Activated T-cell treated with anti-CD3 and anti-CD28 coated beads, Interleukin-2, amount 50 U/mL, for 72 hours (primary cell): ENCODE results near the gene ARL3. TPM values are rescaled to one million over a fixed set of nuclear protein-coding genes. Genes with fewer than 3 reads are reported as not detected.
A peak's percentile ranks its signal among the peaks of the same experiment; 100 is the strongest.

Source experiments
- ATAC-seq, 2 donors: fragments of 150-1000 bp; cut with Tn5 transposase; replicated peaks in 1 of 2; 2 replicates each; pipeline ENCODE4 v1.10.0; 2021; ENCODE audit warnings: moderate library complexity in 2 of 2, mild to moderate bottlenecking in 1 of 2
- DNase-seq, 2 donors: peaks; one replicate each; pipeline ENCODE4 v3.0.0; 2021 to 2022; ENCODE audit warnings: mixed read lengths in 1 of 2
- H3K27ac Mint-ChIP-seq: one replicate; pipeline ENCODE4 v1.8.0; 2022; ENCODE audit warnings: mild to moderate bottlenecking, moderate library complexity, mixed read lengths
- H3K27me3 Mint-ChIP-seq: one replicate; pipeline ENCODE4 v1.8.0; 2022; ENCODE audit warnings: low read depth, mixed read lengths
- H3K36me3 Mint-ChIP-seq, 2 donors: one replicate each; pipeline ENCODE4 v1.8.0; 2022; ENCODE audit warnings: mixed read lengths in 2 of 2, mild to moderate bottlenecking in 1 of 2; ENCODE audit not compliant: insufficient read depth in 2 of 2
- H3K4me1 Mint-ChIP-seq: one replicate; pipeline ENCODE4 v1.8.0; 2022; ENCODE audit warnings: low read depth, mixed read lengths
- H3K4me3 Mint-ChIP-seq, 2 donors: one replicate each; pipeline ENCODE4 v1.8.0; 2022; ENCODE audit warnings: mild to moderate bottlenecking in 2 of 2, mixed read lengths in 2 of 2, moderate library complexity in 2 of 2
- H3K9me3 Mint-ChIP-seq, 2 donors: one replicate each; pipeline ENCODE4 v1.8.0; 2022; ENCODE audit warnings: mixed read lengths in 2 of 2
- total RNA-seq, 2 donors: library from RNA; stranded (reverse); gene quantifications; one replicate each; pipeline ENCODE4 v1.2.3, GENCODE V29; 2022

The ARL3 gene
- total RNA-seq, 2 donors from 2014 or later, result 8.0 to 8.7 TPM

DNA sequence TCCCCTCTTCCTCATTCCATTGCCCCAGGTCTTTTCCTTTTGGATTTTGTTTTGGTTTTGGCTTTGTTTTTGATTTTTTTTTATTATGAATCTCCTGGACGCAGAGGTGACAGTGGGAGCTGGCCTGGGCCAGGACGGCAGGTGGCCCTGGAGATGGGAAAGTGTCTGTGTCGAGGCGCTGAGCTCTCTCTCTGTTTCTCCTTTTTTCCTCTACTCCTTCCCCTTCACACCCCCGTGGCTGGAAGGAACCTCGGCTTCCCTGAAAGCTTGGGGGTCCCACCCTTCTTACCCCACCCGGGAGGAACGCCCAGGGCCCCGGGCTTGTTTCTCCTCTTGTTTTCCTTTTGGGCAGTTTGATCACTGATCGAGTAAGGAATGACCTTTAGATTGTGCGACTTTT, 56.7 kb downstream of the ARL3 start:
- H3K4me1 Mint-ChIP-seq, result peaks cover 67% of the 10 kb centered on the region
- H3K4me3 Mint-ChIP-seq, result no peak overlapping the region
- no peak for DNase-seq
- no peak for ATAC-seq
- no peaks in the 10 kb centered on the region for H3K27me3 Mint-ChIP-seq
- no peaks in the 10 kb centered on the region for H3K9me3 Mint-ChIP-seq
- no peak overlapping the region for H3K27ac Mint-ChIP-seq
- peaks cover 10 to 19% of the 10 kb centered on the region in 2 donors for H3K36me3 Mint-ChIP-seq

DNA sequence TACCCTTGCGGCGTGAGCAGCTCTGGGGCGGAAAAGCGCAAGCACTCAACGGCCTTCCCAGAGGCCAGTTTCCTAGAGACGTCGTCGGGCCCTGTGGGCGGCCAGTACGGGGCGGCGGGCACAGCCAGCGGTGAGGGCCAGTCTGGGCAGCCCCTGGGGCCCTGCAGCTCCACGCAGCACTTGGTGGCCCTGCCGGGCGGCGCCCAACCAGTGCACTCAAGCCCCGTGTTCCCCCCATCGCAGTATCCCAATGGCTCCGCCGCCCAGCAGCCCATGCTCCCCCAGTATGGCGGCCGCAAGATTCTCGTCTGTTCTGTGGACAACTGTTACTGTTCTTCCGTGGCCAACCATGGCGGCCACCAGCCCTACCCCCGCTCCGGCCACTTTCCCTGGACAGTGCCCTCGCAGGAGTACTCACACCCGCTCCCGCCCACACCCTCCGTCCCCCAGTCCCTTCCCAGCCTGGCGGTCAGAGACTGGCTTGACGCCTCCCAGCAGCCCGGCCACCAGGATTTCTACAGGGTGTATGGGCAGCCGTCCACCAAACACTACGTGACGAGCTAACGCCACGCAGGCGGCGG, 57.3 kb downstream of the ARL3 start:
- Mint-ChIP-seq H3K36me3 (peaks cover 11 to 19% of the 10 kb centered on the region in 2 donors), H3K9me3 (no peaks in the 10 kb centered on the region)

DNA sequence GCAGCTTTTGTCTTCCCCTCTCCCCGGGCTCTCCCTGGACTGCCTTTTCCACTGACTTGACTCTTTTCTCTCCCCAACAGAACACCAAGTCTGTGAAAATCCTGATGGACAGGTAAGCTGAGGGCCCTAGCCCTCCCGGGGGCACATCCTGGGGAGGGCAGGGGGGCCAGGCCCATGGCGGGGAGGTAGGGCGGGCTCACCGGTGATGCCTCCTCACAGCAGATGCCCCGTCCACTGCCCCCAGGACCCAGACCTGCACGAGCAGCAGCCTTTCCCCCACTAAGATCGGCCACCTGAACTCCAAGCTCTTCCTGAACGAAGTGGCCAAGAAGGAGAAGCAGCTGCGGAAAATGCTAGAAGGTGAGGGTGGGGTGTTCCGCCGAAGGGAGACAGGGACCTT, 58.2 kb downstream of the ARL3 start:
- Mint-ChIP-seq H3K27ac (no peak overlapping the region), H3K27me3 (no peaks in the 10 kb centered on the region), H3K36me3 (peaks cover 11 to 19% of the 10 kb centered on the region in 2 donors), H3K4me1 (peaks cover 67% of the 10 kb centered on the region), H3K4me3 (no peak overlapping the region), H3K9me3 (no peaks in the 10 kb centered on the region)
- DNase-seq, result no peak
- no peak for ATAC-seq

More for the DNA sequence above, 57.3 kb downstream of the ARL3 start:
- ATAC-seq (no peak), DNase-seq (no peak)
- H3K27me3 Mint-ChIP-seq, result no peaks in the 10 kb centered on the region
- H3K4me1 Mint-ChIP-seq, result peaks cover 67% of the 10 kb centered on the region
- H3K27ac Mint-ChIP-seq, result no peak overlapping the region
- H3K4me3 Mint-ChIP-seq, result no peak overlapping the region

DNA sequence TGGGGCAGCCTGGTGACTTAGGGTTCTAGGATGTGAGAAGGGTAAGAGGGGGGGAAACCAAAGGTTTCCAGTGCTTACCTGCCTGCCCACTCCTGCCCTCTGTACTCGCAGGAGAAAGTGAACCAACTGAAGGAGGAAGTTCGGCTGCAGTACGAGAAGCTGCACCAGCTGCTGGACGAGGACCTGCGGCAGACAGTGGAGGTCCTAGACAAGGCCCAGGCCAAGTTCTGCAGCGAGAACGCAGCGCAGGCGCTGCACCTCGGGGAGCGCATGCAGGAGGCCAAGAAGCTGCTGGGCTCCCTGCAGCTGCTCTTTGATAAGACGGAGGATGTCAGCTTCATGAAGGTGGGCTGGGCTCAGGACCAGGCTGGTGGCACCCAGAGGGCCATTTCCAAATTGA, 59.2 kb downstream of the ARL3 start:
- Mint-ChIP-seq H3K27ac (no peak overlapping the region), H3K4me3 (no peak overlapping the region), H3K9me3 (no peaks in the 10 kb centered on the region), H3K4me1 (peaks cover 67% of the 10 kb centered on the region), H3K27me3 (no peaks in the 10 kb centered on the region), H3K36me3 (peaks cover 11 to 19% of the 10 kb centered on the region in 2 donors)
- ATAC-seq (no peak), DNase-seq (no peak)

DNA sequence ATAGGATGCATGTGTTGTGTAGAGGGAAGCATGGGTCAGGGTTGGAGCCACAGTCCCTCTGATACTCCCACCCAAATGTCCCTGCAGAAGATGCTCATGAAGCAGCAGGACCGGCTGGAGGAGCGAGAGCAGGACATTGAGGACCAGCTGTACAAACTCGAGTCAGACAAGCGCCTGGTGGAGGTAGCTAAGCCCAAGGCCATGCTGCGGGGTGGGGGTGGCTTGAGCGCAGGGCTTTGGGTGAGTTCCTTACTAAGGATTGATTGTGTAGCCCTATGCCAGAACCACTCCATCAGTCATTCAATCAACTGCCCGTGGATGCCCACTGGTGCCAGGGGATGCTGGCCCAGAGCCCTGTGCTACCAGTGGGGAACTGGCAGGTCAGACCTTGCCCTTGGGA, 59.6 kb downstream of the ARL3 start:
- ATAC-seq (no peak), DNase-seq (no peak)
- peak overlapping the region; percentile 48 for H3K27ac Mint-ChIP-seq
- peaks cover 11 to 19% of the 10 kb centered on the region in 2 donors for H3K36me3 Mint-ChIP-seq
- no peaks in the 10 kb centered on the region for H3K27me3 Mint-ChIP-seq
- H3K4me3 Mint-ChIP-seq, result no peak overlapping the region
- H3K9me3 Mint-ChIP-seq, result no peaks in the 10 kb centered on the region
- peaks cover 70% of the 10 kb centered on the region for H3K4me1 Mint-ChIP-seq

DNA sequence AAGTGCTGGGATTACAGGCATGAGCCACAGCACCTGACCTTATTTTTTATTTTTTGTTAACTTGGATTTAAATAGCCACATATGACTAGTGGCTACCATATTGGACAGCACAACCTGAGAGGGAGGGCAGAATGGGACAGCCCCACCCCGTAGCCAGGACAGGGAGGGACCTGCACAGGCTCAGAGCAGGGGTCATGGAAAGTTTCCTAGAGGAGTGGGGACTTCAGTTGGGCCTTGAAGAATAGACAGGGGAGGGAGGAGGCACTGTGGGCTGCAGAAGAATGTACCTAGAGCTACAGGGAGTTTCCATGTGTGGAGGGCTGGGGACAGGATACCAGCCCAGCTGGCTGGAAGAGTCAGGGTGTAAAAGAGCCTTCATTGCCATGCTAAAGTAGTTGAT, 61.1 kb downstream of the ARL3 start:
- Mint-ChIP-seq H3K36me3 (peaks cover 11 to 15% of the 10 kb centered on the region in 2 donors), H3K27me3 (no peaks in the 10 kb centered on the region), H3K9me3 (no peaks in the 10 kb centered on the region), H3K4me1 (peaks cover 76% of the 10 kb centered on the region), H3K27ac (peak overlapping the region; percentile 75), H3K4me3 (peak overlapping the region in 1 of 2 donors; percentile 9)
- DNase-seq, result no peak
- ATAC-seq, result no peak

DNA sequence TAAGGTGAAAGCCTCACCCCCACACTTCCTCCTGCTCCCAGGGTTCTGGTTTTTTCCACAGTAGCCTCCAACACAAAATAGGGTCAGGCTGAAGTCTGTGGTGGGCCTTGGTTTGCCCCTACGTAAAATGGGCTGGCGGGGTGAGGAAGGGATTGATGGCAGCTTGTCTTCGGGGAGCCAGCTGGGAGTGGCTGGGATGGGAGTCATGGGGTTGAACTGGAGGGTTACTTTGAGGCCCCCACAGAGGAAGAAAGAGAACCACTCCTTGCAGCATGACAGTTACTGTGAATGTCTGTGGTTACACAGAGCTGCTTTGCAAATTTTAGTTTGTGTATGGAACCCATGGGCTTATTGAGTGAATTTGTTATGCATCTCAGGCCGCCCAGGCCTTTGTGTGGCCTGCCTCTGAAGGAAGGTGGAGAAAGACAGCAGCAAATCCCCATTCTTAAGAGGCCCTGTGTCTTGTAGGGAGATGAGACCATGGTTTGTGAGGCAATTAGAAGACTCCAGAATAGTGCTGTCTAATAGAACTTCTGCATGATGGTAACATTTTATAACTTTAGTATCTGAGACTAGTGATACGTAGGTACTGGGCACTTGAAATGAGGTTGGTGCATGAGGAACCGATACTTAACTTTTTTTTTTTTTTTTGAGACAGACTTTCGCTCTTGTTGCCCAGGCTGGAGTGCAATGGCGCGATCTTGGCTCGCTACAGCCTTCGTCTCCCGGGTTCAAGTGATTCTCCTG, 61.9 kb downstream of the ARL3 start:
- Mint-ChIP-seq H3K27ac (peak overlapping the region; percentile 75), H3K9me3 (no peaks in the 10 kb centered on the region), H3K27me3 (no peaks in the 10 kb centered on the region), H3K4me3 (peak overlapping the region; percentile 75 to 88), H3K4me1 (peaks cover 76% of the 10 kb centered on the region), H3K36me3 (peaks cover 11 to 12% of the 10 kb centered on the region in 2 donors)
- DNase-seq (no peak), ATAC-seq (peak; percentile 23 to 26)

DNA sequence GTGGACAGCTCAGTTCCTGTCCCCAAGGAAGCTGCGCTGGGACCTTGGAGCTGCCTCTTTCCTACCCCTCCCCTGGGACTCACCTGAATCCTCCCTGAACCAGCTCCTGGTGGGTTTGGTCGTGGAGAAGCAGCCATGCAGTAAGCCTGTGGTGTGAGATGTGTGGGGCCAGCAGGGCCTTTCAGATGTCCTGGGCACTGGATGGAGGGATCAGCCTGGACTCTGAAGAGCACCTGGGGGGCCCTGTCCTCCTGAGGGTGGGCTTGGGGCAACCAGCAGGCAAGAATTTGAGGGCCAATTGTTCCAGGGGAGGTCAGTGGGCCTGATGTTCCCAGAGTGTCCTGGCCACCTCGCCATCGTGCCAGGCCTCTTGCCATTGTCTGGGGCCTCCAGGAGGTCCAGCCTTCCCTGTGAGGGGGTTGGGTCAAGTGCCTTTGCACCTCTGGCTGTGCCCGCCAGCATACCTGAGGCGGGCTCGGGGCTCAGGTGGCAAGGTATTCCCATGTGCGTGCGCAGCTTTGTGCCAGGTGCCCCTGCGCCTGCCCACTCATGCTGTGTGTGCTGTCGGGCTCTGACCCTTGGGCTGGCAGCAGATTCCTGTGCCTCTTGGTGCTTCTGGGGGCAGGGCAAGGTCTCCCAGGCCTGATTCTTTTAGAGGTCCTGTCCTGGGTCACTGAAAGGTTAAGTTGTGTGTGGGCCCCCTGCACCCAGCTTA, 62.6 kb downstream of the ARL3 start:
- H3K4me3 Mint-ChIP-seq, result peak overlapping the region; percentile 75 to 88
- H3K4me1 Mint-ChIP-seq, result peaks cover 80% of the 10 kb centered on the region
- ATAC-seq (no peak), DNase-seq (no peak)
- H3K9me3 Mint-ChIP-seq, result no peaks in the 10 kb centered on the region
- H3K27ac Mint-ChIP-seq, result peak overlapping the region; percentile 75
- H3K36me3 Mint-ChIP-seq, result peaks cover 11% of the 10 kb centered on the region in 2 donors
- H3K27me3 Mint-ChIP-seq, result no peaks in the 10 kb centered on the region

DNA sequence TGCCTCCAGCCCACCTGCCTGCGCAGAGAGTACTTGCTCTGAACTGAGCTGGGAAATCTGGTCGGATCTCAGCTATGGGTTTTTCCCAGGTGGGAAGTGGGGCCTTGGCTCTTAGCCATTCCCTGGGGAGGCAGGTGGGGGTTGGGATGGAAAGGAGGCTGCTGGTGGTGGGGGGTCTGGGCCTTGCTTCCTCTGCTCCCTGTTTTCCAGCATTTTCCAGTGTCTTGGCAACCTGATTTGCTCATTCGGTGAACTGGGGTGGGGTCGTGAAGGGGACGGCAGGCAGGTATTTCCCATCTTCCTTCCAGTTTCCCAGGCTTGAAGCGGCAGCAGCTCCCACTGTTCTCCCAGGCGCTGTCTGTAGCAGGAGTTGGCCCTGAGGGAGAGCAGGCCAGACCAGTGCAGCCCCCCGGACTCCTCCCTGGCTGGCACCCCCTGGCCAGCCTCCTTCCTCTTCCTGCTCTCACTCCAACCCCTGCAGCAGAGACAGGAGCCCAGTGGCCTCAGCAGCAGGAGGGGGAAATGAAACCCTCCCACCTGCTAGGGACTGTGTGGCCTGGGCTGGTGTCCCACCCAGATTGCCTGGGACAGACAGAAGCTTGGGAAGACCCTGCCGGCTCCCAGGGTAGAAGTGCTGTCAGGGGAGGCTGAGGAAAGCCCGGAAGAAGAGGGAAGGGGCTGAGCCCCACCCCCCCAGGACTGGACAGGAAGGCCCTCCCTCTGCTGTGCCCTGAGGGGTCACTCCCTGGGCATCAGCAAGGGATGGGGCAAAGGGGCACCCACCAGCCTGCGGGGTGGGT, 63.3 kb downstream of the ARL3 start:
- DNase-seq, result no peak
- Mint-ChIP-seq H3K4me3 (peak overlapping the region; percentile 75 to 88), H3K4me1 (peaks cover 88% of the 10 kb centered on the region), H3K9me3 (no peaks in the 10 kb centered on the region), H3K27me3 (no peaks in the 10 kb centered on the region), H3K27ac (peak overlapping the region; percentile 75), H3K36me3 (peaks cover 14 to 16% of the 10 kb centered on the region in 2 donors)
- ATAC-seq, result no peak

DNA sequence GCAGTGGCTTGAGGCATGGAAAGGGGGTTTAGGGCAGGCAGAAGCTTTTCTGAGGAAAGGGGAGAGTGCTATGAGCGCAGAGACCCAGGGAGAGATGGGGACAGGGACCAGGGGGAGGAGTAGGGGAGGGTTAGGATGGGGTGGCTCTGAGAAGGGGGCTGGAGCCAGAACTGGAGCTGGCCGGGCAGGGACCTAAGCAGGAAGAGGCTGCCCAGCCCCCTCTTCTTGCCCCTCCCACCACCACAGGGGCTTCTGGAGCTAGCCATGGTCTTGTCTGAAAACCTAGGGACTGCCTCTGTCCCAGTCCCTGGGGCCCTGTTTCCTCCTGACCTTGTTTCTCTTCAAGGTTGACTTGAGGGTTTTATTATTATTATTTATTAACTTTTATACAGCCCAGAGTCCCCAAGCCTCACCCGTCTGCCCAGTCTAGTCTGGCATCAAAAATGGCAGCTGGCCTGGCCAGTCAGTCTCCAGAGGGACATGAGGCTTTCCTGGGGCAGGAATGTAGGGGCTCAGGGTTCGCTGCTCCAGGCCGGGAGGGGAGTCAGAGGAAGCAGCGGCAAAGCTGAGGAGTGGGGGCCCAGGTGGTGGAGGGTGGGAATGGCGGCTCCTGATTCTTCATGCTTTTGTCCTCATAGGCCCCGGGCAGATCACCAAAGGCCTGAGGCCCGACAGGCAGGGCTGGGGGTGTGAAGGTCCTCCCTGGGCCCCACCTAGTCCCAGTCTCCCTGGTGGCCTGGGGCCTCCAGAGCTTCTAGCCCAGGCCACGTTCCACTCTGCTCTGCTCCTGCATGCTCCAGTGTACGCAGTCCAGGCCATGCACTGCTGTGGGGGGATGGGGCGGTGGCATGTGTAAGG, 64.2 kb downstream of the ARL3 start:
- peak overlapping the region; percentile 83 to 89 for H3K4me3 Mint-ChIP-seq
- peaks cover 13 to 17% of the 10 kb centered on the region in 2 donors for H3K36me3 Mint-ChIP-seq
- H3K27ac Mint-ChIP-seq, result no peak overlapping the region
- DNase-seq (no peak), ATAC-seq (no peak)
- H3K4me1 Mint-ChIP-seq, result peaks cover 90% of the 10 kb centered on the region
- H3K9me3 Mint-ChIP-seq, result no peaks in the 10 kb centered on the region
- H3K27me3 Mint-ChIP-seq, result no peaks in the 10 kb centered on the region

DNA sequence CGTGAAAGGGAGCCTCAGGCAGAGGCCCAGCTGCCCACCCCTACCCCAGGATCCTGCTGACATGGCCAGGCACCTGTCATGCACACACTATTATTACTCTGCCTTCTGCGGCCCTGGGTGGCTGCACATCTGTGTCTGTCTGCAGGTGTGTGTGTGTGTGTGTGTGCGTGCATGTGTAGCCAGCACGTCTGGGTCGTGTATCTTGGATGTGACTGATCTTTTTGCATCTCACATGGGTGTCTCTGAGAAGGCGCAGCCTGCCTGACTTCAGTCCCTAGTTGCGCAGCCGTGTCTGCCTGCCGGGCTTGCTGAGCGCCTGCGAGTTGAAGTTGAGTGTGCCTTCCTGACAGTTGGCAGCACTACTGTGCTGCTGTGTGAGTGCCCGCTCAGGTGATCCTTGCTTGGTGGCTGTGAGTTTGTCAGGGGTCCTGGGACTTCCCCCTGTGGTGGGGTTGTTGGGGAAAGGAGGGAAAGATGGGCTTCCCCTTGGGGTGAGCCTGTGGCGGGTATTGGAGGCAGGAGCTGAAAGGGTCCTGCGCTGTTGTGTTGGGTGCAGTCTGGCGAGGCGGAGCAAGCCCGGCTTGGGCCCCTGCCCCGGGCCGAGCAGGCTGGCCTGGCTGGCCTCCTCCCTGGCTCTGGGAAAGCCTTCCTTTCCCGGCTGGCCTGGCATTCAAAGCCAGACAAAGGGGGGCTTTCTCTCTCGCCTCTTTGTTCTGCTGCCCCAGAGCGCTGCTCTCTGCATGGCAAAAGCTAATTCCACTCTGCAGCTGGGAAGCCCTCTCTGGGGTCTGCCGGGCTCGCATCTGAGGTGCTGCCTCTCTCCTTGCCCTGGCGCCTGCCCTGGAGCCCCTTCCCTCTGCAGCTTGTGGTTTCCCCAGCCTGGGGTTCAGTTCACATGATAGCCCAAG, 65.1 kb downstream of the ARL3 start:
- H3K4me3 Mint-ChIP-seq, result peak overlapping the region; percentile 83 to 89
- no peaks in the 10 kb centered on the region for H3K9me3 Mint-ChIP-seq
- no peaks in the 10 kb centered on the region for H3K27me3 Mint-ChIP-seq
- H3K4me1 Mint-ChIP-seq, result peaks cover 83% of the 10 kb centered on the region
- DNase-seq (peak; percentile 43 to 48), ATAC-seq (no peak)
- peaks cover 9 to 18% of the 10 kb centered on the region in 2 donors for H3K36me3 Mint-ChIP-seq
- peak overlapping the region; percentile 21 for H3K27ac Mint-ChIP-seq
